Measurements from ENCODE around the gene ADAMTS7. TPM values are rescaled to one million over a fixed set of nuclear protein-coding genes. Genes with fewer than 3 reads are reported as not detected.
"Not testable (repeated sequence)": the region's sequence is repeated elsewhere in the genome, so short reads cannot be mapped to it uniquely, and the experiment has no call there.

ADAMTS7 gene
- total RNA-seq, 2 donors from 2014 or later = 0.19 to 0.20 TPM

GRCh38 chr15:78761891-78762385 lies 49.3 kb downstream of the ADAMTS7 start:
- peaks cover 9 to 16% of the 10 kb centered on the region in 2 donors for H3K4me1 Mint-ChIP-seq (ENCODE audit: low read depth in 2 of 2)
- no peaks in the 10 kb centered on the region for H3K27me3 Mint-ChIP-seq
- no peaks in the 10 kb centered on the region for H3K9me3 Mint-ChIP-seq
- peak overlapping the region; percentile 49 for H3K4me3 Mint-ChIP-seq
- ATAC-seq = peak; percentile 14 to 29
- peak; percentile 60 for DNase-seq (ENCODE audit: low spot score)
- no peaks in the 10 kb centered on the region for H3K36me3 Mint-ChIP-seq
- peak overlapping the region; percentile 84 to 95 for H3K27ac Mint-ChIP-seq

GRCh38 chr15:78761475-78761874 lies 49.8 kb downstream of the ADAMTS7 start:
- not testable (repeated sequence) for H3K36me3 Mint-ChIP-seq, H3K9me3 Mint-ChIP-seq, H3K27me3 Mint-ChIP-seq
- Mint-ChIP-seq H3K4me3 (peak overlapping the region; percentile 49), H3K4me1 (ENCODE audit: low read depth in 2 of 2) (peaks cover 9 to 18% of the 10 kb centered on the region in 2 donors), H3K27ac (peak overlapping the region; percentile 84 to 95)
- DNase-seq (ENCODE audit: low spot score) = peak; percentile 88
- peak; percentile 85 to 92 for ATAC-seq

- H3K4me3 Mint-ChIP-seq = peak overlapping the region; percentile 49
- H3K27ac Mint-ChIP-seq = peak overlapping the region; percentile 84 to 95
- no peaks in the 10 kb centered on the region for H3K9me3 Mint-ChIP-seq
- peaks cover 9 to 18% of the 10 kb centered on the region in 2 donors for H3K4me1 Mint-ChIP-seq (ENCODE audit: low read depth in 2 of 2)
- no peaks in the 10 kb centered on the region for H3K27me3 Mint-ChIP-seq
- ATAC-seq (no peak), DNase-seq (ENCODE audit: low spot score) (no peak)
- H3K36me3 Mint-ChIP-seq = no peaks in the 10 kb centered on the region
Observed at GRCh38 chr15:78761020-78761419, 50.2 kb downstream of the ADAMTS7 start.

GRCh38 chr15:78760091-78760882 lies 51.0 kb downstream of the ADAMTS7 start:
- not testable (repeated sequence) for H3K9me3 Mint-ChIP-seq, H3K4me3 Mint-ChIP-seq, H3K27me3 Mint-ChIP-seq, ATAC-seq, H3K36me3 Mint-ChIP-seq
- H3K4me1 Mint-ChIP-seq (ENCODE audit: low read depth in 2 of 2) = peaks cover 9 to 18% of the 10 kb centered on the region in 2 donors
- peak; percentile 54 for DNase-seq (ENCODE audit: low spot score)
- peak overlapping the region; percentile 84 to 95 for H3K27ac Mint-ChIP-seq

GRCh38 chr15:78759361-78759998 lies 51.8 kb downstream of the ADAMTS7 start:
- peaks cover 9 to 18% of the 10 kb centered on the region in 2 donors for H3K4me1 Mint-ChIP-seq (ENCODE audit: low read depth in 2 of 2)
- not testable (repeated sequence) for H3K36me3 Mint-ChIP-seq, H3K27me3 Mint-ChIP-seq, H3K4me3 Mint-ChIP-seq, ATAC-seq, H3K9me3 Mint-ChIP-seq
- DNase-seq (ENCODE audit: low spot score) = peak; percentile 34
- peak overlapping the region in 1 of 2 donors; percentile 17 for H3K27ac Mint-ChIP-seq

- H3K27ac Mint-ChIP-seq = peak overlapping the region in 1 of 2 donors; percentile 17
- not testable (repeated sequence) for ATAC-seq, H3K27me3 Mint-ChIP-seq, H3K4me3 Mint-ChIP-seq, H3K36me3 Mint-ChIP-seq, H3K9me3 Mint-ChIP-seq
- DNase-seq (ENCODE audit: low spot score) = peak; percentile 47
- H3K4me1 Mint-ChIP-seq (ENCODE audit: low read depth in 2 of 2) = peaks cover 9 to 18% of the 10 kb centered on the region in 2 donors
Observed at GRCh38 chr15:78758486-78759200, 52.6 kb downstream of the ADAMTS7 start.

- H3K4me1 Mint-ChIP-seq (ENCODE audit: low read depth in 2 of 2) = peaks cover 9 to 18% of the 10 kb centered on the region in 2 donors
- ATAC-seq, H3K4me3 Mint-ChIP-seq, H3K9me3 Mint-ChIP-seq, H3K27me3 Mint-ChIP-seq, H3K27ac Mint-ChIP-seq, H3K36me3 Mint-ChIP-seq: not testable (repeated sequence)
- DNase-seq (ENCODE audit: low spot score) = peak; percentile 53
Observed at GRCh38 chr15:78758084-78758483, 53.2 kb downstream of the ADAMTS7 start.

GRCh38 chr15:78757636-78757905 lies 53.7 kb downstream of the ADAMTS7 start:
- no peak for ATAC-seq
- Mint-ChIP-seq H3K27me3 (no peaks in the 10 kb centered on the region), H3K27ac (peak overlapping the region in 1 of 2 donors; percentile 86), H3K9me3 (no peaks in the 10 kb centered on the region), H3K4me1 (ENCODE audit: low read depth in 2 of 2) (peaks cover 9 to 18% of the 10 kb centered on the region in 2 donors), H3K36me3 (no peaks in the 10 kb centered on the region), H3K4me3 (no peak overlapping the region)
- no peak for DNase-seq (ENCODE audit: low spot score)

GRCh38 chr15:78756781-78757635 lies 54.3 kb downstream of the ADAMTS7 start:
- peaks cover 9 to 18% of the 10 kb centered on the region in 2 donors for H3K4me1 Mint-ChIP-seq (ENCODE audit: low read depth in 2 of 2)
- DNase-seq (ENCODE audit: low spot score) (peak; percentile 72), ATAC-seq (peak; percentile 58 to 79)
- H3K27ac Mint-ChIP-seq = peak overlapping the region in 1 of 2 donors; percentile 86
- peak overlapping the region; percentile 22 for H3K4me3 Mint-ChIP-seq
- not testable (repeated sequence) for H3K27me3 Mint-ChIP-seq, H3K9me3 Mint-ChIP-seq, H3K36me3 Mint-ChIP-seq

- H3K4me3 Mint-ChIP-seq, H3K36me3 Mint-ChIP-seq, H3K27ac Mint-ChIP-seq: not testable (repeated sequence)
Observed at GRCh38 chr15:78755900-78756591, 55.2 kb downstream of the ADAMTS7 start.

GRCh38 chr15:78754637-78755280 lies 56.5 kb downstream of the ADAMTS7 start:
- not testable (repeated sequence) for ATAC-seq; DNase-seq (ENCODE audit: low spot score)

More at GRCh38 chr15:78755900-78756591, 55.2 kb downstream of the ADAMTS7 start:
- DNase-seq (ENCODE audit: low spot score); ATAC-seq; H3K27me3 Mint-ChIP-seq; H3K9me3 Mint-ChIP-seq: not testable (repeated sequence)
- H3K4me1 Mint-ChIP-seq (ENCODE audit: low read depth in 2 of 2) = peaks cover 3 to 12% of the 10 kb centered on the region in 2 donors

GRCh38 chr15:78753751-78754535 lies 57.3 kb downstream of the ADAMTS7 start:
- ATAC-seq; H3K9me3 Mint-ChIP-seq; H3K36me3 Mint-ChIP-seq; DNase-seq (ENCODE audit: low spot score); H3K4me3 Mint-ChIP-seq; H3K27ac Mint-ChIP-seq; H3K27me3 Mint-ChIP-seq: not testable (repeated sequence)
- H3K4me1 Mint-ChIP-seq (ENCODE audit: low read depth in 2 of 2) = peaks cover 5 to 10% of the 10 kb centered on the region in 2 donors

More at GRCh38 chr15:78754637-78755280, 56.5 kb downstream of the ADAMTS7 start:
- not testable (repeated sequence) for H3K36me3 Mint-ChIP-seq, H3K27me3 Mint-ChIP-seq, H3K9me3 Mint-ChIP-seq, H3K4me3 Mint-ChIP-seq, H3K27ac Mint-ChIP-seq
- peaks cover 5 to 10% of the 10 kb centered on the region in 2 donors for H3K4me1 Mint-ChIP-seq (ENCODE audit: low read depth in 2 of 2)

Data from natural killer cell treated with Interleukin-12 subunit alpha and Interleukin-12 subunit beta and Interleukin-15 and Interleukin-18, amount 100 ng/mL, for 72 hours (primary cell).